ENCODE measurements around the gene FNDC5. TPM values are rescaled to one million over a fixed set of nuclear protein-coding genes. Genes with fewer than 3 reads are reported as not detected.

The FNDC5 gene
- under 1 TPM in 1 of 3 donors, not detected in 2; 0.36 TPM for total RNA-seq
- 0.20 TPM for total RNA-seq (2013)

GRCh38 chr1:32870615-32871363, at the start of gene FNDC5:
TSS of gene FNDC5 (minus strand) at chr1:32870912.
- H3K27ac ChIP-seq (ENCODE audit: low read length), result no peak within 1 kb of the TSS
- intact Hi-C loops (cut with micrococcal nuclease), result loop anchor here (10.0 kb wide), 1 partner anchor 426 kb away; no protein-coding TSS in a partner anchor
- Mint-ChIP-seq H3K4me3 (peak within 1 kb of the TSS; percentile 68), H3K9me3 (no peaks in the 10 kb centered on the region), H3K27ac (peak within 1 kb of the TSS in 1 of 2 donors; percentile 75), H3K4me1 (peaks cover 0 to 26% of the 10 kb centered on the region in 2 donors), H3K27me3 (ENCODE audit: low read depth in 2 of 2) (peaks cover 25 to 39% of the 10 kb centered on the region in 2 donors), H3K36me3 (no peaks in the 10 kb centered on the region)
- ATAC-seq, result peak; percentile 48 to 65 (median 57)
- H3K4me1 ChIP-seq (ENCODE audit: control insufficient read depth, insufficient read depth, low read length), result peaks cover 26% of the 10 kb centered on the region
- no peaks in the 10 kb centered on the region for H3K9me3 ChIP-seq (ENCODE audit: control insufficient read depth, insufficient read depth, low read length)
- no peak for DNase-seq
- 3% methylated on average over 99 of the region's 99 CpGs for WGBS (ENCODE audit: insufficient coverage)
- H3K27me3 ChIP-seq (ENCODE audit: control insufficient read depth, insufficient read depth, low read length), result peaks cover 24% of the 10 kb centered on the region
- no peak within 1 kb of the TSS for H3K4me3 ChIP-seq (ENCODE audit: low read length)
- no peaks in the 10 kb centered on the region for H3K36me3 ChIP-seq (ENCODE audit: control insufficient read depth, insufficient read depth, low read length)
- no peak for TF ChIP-seq CTCF (IDR thresholded peaks at IDR 0.05)

- peaks cover 70% of the 10 kb centered on the region for H3K27me3 ChIP-seq (ENCODE audit: control insufficient read depth, insufficient read depth, low read length)
Observed at GRCh38 chr1:32919811-32920733, 49.4 kb upstream of the FNDC5 start.

DNA sequence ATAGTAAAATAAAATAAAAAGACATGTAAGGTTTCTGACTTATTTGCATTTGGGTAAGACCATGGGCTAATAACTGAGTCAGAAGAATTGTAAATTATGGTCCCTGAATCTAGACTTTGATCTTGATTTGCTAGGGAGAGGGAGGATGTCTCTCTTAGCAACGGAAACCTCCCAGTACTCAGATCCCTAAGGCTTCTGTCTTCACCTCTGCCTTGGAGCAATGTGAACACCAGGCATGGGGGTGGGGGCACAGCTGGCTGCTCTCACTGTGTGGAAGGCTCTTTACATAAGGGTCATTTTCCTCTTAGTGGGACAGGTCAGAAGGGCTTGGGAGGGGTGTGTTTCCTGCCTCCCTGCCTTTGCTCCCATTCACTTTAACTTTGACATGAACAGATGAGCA, 47.5 kb upstream of the FNDC5 start:
- DNase-seq (no peak), ATAC-seq (no peak)
- peaks cover 47 to 60% of the 10 kb centered on the region in 2 donors for H3K27me3 Mint-ChIP-seq (ENCODE audit: low read depth in 2 of 2)
- no peak overlapping the region for H3K4me3 Mint-ChIP-seq
- H3K36me3 Mint-ChIP-seq, result no peaks in the 10 kb centered on the region
- no peaks in the 10 kb centered on the region for H3K9me3 Mint-ChIP-seq
- Histone ChIP-seq H3K4me3 (ENCODE audit: low read length) (no peak overlapping the region), H3K4me1 (ENCODE audit: control insufficient read depth, insufficient read depth, low read length) (peaks cover 12% of the 10 kb centered on the region), H3K36me3 (ENCODE audit: control insufficient read depth, insufficient read depth, low read length) (no peaks in the 10 kb centered on the region), H3K27ac (ENCODE audit: low read length) (no peak overlapping the region), H3K27me3 (ENCODE audit: control insufficient read depth, insufficient read depth, low read length) (peaks cover 54% of the 10 kb centered on the region), H3K9me3 (ENCODE audit: control insufficient read depth, insufficient read depth, low read length) (no peaks in the 10 kb centered on the region)
- no peak overlapping the region for H3K27ac Mint-ChIP-seq
- WGBS (ENCODE audit: insufficient coverage), result no CpG with 5 or more reads among the region's 1 CpG
- intact Hi-C loops (cut with micrococcal nuclease), result no loop called here
- TF ChIP-seq CTCF (IDR thresholded peaks at IDR 0.05), result no peak
- peaks cover 8 to 9% of the 10 kb centered on the region in 2 donors for H3K4me1 Mint-ChIP-seq

More at GRCh38 chr1:32919811-32920733, 49.4 kb upstream of the FNDC5 start:
- H3K4me3 ChIP-seq (ENCODE audit: low read length), result no peak overlapping the region
- no peaks in the 10 kb centered on the region for H3K9me3 Mint-ChIP-seq
- no peak overlapping the region for H3K27ac ChIP-seq (ENCODE audit: low read length)
- peaks cover 18 to 24% of the 10 kb centered on the region in 2 donors for H3K4me1 Mint-ChIP-seq
- no peaks in the 10 kb centered on the region for H3K36me3 Mint-ChIP-seq
- no peak for ATAC-seq
- no peak for DNase-seq
- intact Hi-C loops (cut with micrococcal nuclease), result no loop called here
- H3K36me3 ChIP-seq (ENCODE audit: control insufficient read depth, insufficient read depth, low read length), result no peaks in the 10 kb centered on the region
- H3K4me1 ChIP-seq (ENCODE audit: control insufficient read depth, insufficient read depth, low read length), result peaks cover 18% of the 10 kb centered on the region
- H3K9me3 ChIP-seq (ENCODE audit: control insufficient read depth, insufficient read depth, low read length), result no peaks in the 10 kb centered on the region
- WGBS (ENCODE audit: insufficient coverage), result 84% methylated on average over 11 of the region's 11 CpGs
- peaks cover 59 to 68% of the 10 kb centered on the region in 2 donors for H3K27me3 Mint-ChIP-seq (ENCODE audit: low read depth in 2 of 2)
- TF ChIP-seq CTCF (IDR thresholded peaks at IDR 0.05), result no peak
- H3K4me3 Mint-ChIP-seq, result no peak overlapping the region
- no peak overlapping the region for H3K27ac Mint-ChIP-seq

Data from natural killer cell (primary cell).